Activated T-cell treated with anti-CD3 and anti-CD28 coated beads for 24 hours (primary cell): Measurements from ENCODE around the gene UBAP1L.
A peak's percentile ranks its signal among the peaks of the same experiment; 100 is the strongest.
"Not testable (repeated sequence)": the region's sequence is repeated elsewhere in the genome, so short reads cannot be mapped to it uniquely, and the experiment has no call there.

ENCODE experiments used
- DNase-seq: peaks from one replicate; pipeline ENCODE4 v3.0.0-alpha.2; 2020; ENCODE audit warnings: low read depth

Gene UBAP1L

GRCh38 chr15:65066001-65066634 is 48.9 kb downstream of the UBAP1L start:
- DNase-seq, result no peak

- DNase-seq, result no peak
Measured at GRCh38 chr15:65062726-65063125, 52.3 kb downstream of the UBAP1L start.

- DNase-seq, result no peak
Measured at GRCh38 chr15:65062061-65062460, 52.9 kb downstream of the UBAP1L start.

- DNase-seq, result no peak
Measured at GRCh38 chr15:65060641-65061397, 54.2 kb downstream of the UBAP1L start.

GRCh38 chr15:65059931-65060596 is 54.9 kb downstream of the UBAP1L start:
- no peak for DNase-seq

GRCh38 chr15:65059369-65059750 is 55.6 kb downstream of the UBAP1L start:
- no peak for DNase-seq

GRCh38 chr15:65058394-65059368 is 56.3 kb downstream of the UBAP1L start:
- DNase-seq, result no peak

- no peak for DNase-seq
Measured at GRCh38 chr15:65057549-65057940, 57.5 kb downstream of the UBAP1L start.

- no peak for DNase-seq
Measured at GRCh38 chr15:65056868-65057548, 58.0 kb downstream of the UBAP1L start.

- DNase-seq, result no peak
Measured at GRCh38 chr15:65056106-65056505, 58.9 kb downstream of the UBAP1L start.

GRCh38 chr15:65055201-65055870 is 59.7 kb downstream of the UBAP1L start:
- no peak for DNase-seq

GRCh38 chr15:65054333-65055200 is 60.4 kb downstream of the UBAP1L start:
- DNase-seq, result peak; percentile 33

- no peak for DNase-seq
Measured at GRCh38 chr15:65052956-65053355, 62.0 kb downstream of the UBAP1L start.

GRCh38 chr15:65051266-65051665 is 63.7 kb downstream of the UBAP1L start:
- DNase-seq, result no peak

GRCh38 chr15:65050270-65050669 is 64.7 kb downstream of the UBAP1L start:
- no peak for DNase-seq

GRCh38 chr15:65049418-65049840 is 65.6 kb downstream of the UBAP1L start:
- peak; percentile 83 for DNase-seq

GRCh38 chr15:65048241-65048640 is 66.8 kb downstream of the UBAP1L start:
- DNase-seq, result no peak

- no peak for DNase-seq
Measured at GRCh38 chr15:65044724-65045481, 70.1 kb downstream of the UBAP1L start, which contains the start of gene SLC51B. Gene SLC51B (plus strand): TSS chr15:65045387. CDS start chr15:65050005, 4,618 bp downstream.

GRCh38 chr15:65044218-65044617 is 70.8 kb downstream of the UBAP1L start:
- DNase-seq, result not testable (repeated sequence)
